ENCODE results near the gene NAA16.
A peak's percentile ranks its signal among the peaks of the same experiment; 100 is the strongest.

The NAA16 gene

DNA sequence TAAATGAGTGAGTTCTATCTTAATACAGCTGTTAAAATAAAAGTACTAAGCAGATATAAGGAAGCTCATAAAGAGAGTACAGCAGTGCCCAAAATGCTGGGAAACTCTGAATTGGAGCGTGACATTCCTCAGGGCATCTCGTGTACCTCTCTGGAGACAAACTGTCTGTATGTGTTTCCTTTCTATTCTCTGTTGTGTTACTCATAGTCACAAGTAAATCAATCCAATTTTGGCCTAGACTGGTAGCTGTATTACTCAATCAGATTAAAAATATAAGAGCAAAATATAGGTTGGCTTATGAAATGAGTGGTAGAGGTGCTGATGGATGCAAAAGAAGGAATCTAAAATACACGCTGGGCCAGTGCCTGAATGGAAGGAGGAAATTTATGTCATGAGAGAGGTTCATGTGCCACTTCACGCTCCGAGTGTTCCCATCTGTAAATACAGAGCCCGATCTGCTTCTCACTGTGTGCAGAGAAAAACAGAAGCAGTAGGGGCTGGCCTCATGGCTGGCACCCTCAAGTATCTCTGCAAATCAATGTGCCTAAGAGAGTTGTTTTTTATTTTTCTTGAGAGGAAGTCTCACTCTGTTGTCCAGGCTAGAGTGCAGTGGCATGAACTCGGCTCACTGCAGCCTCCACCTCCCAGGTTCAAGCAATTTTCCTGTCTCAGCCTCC is 87.6 kb downstream of the NAA16 start:
- DNase-seq (ENCODE audit: low read depth): no peak
- TF ChIP-seq CTCF (conservative IDR thresholded peaks at IDR 0.05; ENCODE audit: low read length): no peak
- no peak overlapping the region for H3K4me3 ChIP-seq (ENCODE audit: low read length)

DNA sequence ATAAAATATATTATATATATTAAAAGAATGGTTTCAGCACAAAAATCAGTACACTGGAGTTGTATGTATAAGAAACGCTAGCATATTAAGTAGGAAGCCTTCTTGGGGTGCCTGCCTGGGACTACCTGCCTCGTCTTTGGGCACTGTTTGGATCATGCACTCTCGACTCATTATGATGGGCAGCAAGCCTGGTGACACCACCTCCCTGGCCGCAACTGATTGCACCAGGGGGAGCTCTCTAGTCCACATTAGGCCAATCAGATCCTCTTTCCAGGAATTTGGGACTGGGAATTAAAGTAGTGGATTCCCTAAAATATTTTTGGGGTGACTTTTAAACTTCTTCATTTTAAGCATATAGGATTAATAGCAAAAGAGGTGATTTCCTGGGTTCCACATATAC is 90.3 kb downstream of the NAA16 start:
- H3K4me3 ChIP-seq (ENCODE audit: low read length): no peak overlapping the region
- DNase-seq (ENCODE audit: low read depth): no peak
- TF ChIP-seq CTCF (conservative IDR thresholded peaks at IDR 0.05; ENCODE audit: low read length): no peak

GRCh38 chr13:41402691-41403511 is 91.8 kb downstream of the NAA16 start:
- no peak for TF ChIP-seq CTCF (conservative IDR thresholded peaks at IDR 0.05; ENCODE audit: low read length)
- H3K4me3 ChIP-seq (ENCODE audit: low read length): no peak overlapping the region
- DNase-seq (ENCODE audit: low read depth): no peak

DNA sequence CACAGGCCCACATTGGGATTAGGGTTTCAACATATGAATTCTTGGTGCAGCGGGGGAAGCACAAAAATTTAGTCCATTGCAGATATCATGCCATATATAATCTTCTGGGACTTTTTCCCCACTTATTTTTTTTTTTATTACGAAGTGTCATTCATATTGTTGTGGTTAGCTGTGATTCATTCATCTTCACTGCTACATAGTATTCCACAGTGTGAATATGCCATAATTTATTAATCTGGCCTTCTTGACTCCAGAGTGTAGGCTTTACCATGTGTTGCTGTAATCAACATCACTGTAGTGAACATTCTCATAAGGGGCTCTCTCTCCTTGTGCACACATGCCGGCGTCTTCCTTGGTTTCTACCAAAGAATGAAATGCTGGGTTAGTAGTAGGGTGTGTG is 92.9 kb downstream of the NAA16 start:
- no peak for DNase-seq (ENCODE audit: low read depth)
- H3K4me3 ChIP-seq (ENCODE audit: low read length): no peak overlapping the region
- TF ChIP-seq CTCF (conservative IDR thresholded peaks at IDR 0.05; ENCODE audit: low read length): no peak

DNA sequence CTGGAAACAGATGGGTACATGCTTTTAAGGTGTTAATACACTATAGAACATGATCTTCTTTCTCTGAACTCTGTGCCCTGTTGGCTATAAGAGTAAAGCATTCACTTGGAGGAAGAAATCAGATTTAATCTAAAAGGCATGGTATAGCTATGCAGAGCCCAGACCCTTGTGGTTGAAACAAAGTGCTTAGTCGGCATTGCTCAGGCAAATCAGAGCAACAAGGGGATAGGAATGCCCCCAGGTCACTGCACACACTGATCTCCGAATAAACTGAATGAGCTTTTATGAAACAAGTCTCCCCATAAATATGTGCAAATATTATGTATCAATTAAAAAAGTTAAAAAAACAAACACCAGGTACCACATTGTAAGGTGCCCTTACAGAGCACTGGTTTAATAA is 94.3 kb downstream of the NAA16 start:
- TF ChIP-seq CTCF (conservative IDR thresholded peaks at IDR 0.05; ENCODE audit: low read length): no peak
- H3K4me3 ChIP-seq (ENCODE audit: low read length): no peak overlapping the region
- DNase-seq (ENCODE audit: low read depth): no peak

DNA sequence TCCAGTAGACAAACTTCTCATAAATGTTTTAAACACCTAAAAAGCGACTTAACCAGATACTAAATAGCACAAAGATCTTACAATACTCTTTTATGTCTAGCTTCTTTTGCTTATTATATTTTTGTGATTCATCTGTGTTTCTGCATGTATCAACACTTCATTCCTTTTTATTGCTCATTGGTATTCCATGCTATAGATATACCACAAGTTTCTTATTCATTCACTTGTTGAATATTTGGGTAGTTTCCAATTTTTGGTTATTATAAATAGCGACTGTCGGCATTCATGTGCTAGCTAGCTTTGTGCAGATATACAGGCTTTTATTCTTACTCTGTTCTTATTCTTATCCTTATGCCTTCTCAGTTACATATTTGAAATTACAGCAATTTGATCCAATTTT is 96.3 kb downstream of the NAA16 start:
- H3K4me3 ChIP-seq (ENCODE audit: low read length): no peak overlapping the region
- no peak for DNase-seq (ENCODE audit: low read depth)
- TF ChIP-seq CTCF (conservative IDR thresholded peaks at IDR 0.05; ENCODE audit: low read length): no peak

GRCh38 chr13:41408121-41408520 is 97.1 kb downstream of the NAA16 start:
- peak; percentile 26 for DNase-seq (ENCODE audit: low read depth)
- TF ChIP-seq CTCF (conservative IDR thresholded peaks at IDR 0.05; ENCODE audit: low read length): no peak
- H3K4me3 ChIP-seq (ENCODE audit: low read length): no peak overlapping the region

Measured in AG10803 (cell line).